Neural cell (in vitro differentiated cells): Measurements from ENCODE around the gene EPHX1.

Experiments used
- CTCF ChIP-seq: fragments of 450-650 bp; IDR thresholded peaks from 2 replicates; pipeline ENCODE4 v1.5.1; 2014; ENCODE audit warnings: antibody characterized with exemption, mild to moderate bottlenecking, moderate library complexity; ENCODE audit not compliant: poor library complexity, severe bottlenecking
- EP300 ChIP-seq: fragments of 450-650 bp; conservative IDR thresholded peaks from 2 replicates; pipeline ENCODE4 v1.6.1; 2014; ENCODE audit warnings: antibody characterized with exemption, mild to moderate bottlenecking, moderate library complexity; ENCODE audit not compliant: poor library complexity, severe bottlenecking
- POLR2AphosphoS5 ChIP-seq: IDR thresholded peaks from 2 replicates; pipeline ENCODE4 v1.6.1; 2012
- RAD21 ChIP-seq: fragments of 450-650 bp; conservative IDR thresholded peaks from 2 replicates; pipeline ENCODE4 v1.6.1; 2014; ENCODE audit warnings: antibody characterized with exemption, mild to moderate bottlenecking, moderate library complexity
- TF ChIP-seq, protein P1 (sequence below): IDR thresholded peaks from 2 replicates; pipeline ENCODE4 v1.6.1; 2012; ENCODE audit warnings: borderline replicate concordance

- TF ChIP-seq CTCF (no peak), POLR2AphosphoS5 (no peak), EP300 (no peak), RAD21 (no peak)
- TF ChIP-seq, protein P1, sequence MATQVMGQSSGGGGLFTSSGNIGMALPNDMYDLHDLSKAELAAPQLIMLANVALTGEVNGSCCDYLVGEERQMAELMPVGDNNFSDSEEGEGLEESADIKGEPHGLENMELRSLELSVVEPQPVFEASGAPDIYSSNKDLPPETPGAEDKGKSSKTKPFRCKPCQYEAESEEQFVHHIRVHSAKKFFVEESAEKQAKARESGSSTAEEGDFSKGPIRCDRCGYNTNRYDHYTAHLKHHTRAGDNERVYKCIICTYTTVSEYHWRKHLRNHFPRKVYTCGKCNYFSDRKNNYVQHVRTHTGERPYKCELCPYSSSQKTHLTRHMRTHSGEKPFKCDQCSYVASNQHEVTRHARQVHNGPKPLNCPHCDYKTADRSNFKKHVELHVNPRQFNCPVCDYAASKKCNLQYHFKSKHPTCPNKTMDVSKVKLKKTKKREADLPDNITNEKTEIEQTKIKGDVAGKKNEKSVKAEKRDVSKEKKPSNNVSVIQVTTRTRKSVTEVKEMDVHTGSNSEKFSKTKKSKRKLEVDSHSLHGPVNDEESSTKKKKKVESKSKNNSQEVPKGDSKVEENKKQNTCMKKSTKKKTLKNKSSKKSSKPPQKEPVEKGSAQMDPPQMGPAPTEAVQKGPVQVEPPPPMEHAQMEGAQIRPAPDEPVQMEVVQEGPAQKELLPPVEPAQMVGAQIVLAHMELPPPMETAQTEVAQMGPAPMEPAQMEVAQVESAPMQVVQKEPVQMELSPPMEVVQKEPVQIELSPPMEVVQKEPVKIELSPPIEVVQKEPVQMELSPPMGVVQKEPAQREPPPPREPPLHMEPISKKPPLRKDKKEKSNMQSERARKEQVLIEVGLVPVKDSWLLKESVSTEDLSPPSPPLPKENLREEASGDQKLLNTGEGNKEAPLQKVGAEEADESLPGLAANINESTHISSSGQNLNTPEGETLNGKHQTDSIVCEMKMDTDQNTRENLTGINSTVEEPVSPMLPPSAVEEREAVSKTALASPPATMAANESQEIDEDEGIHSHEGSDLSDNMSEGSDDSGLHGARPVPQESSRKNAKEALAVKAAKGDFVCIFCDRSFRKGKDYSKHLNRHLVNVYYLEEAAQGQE, result no peak
These were observed 47.5 kb upstream of the EPHX1 start for GRCh38 chr1:225762444-225762843.
